Parathyroid adenoma (tissue), 2 donors: ENCODE data around the gene USF1.

Source experiments
- H2AFZ ChIP-seq: fragments of 300-600 bp; sonication (generic); one replicate; pipeline ENCODE4 v1.7.0; 2017; ENCODE audit warnings: antibody characterized with exemption, mild to moderate bottlenecking
- H3K27ac ChIP-seq: fragments of 300-600 bp; sonication (generic); one replicate; pipeline ENCODE4 v1.7.0; 2017
- H3K27me3 ChIP-seq: fragments of 300-600 bp; sonication (generic); one replicate; pipeline ENCODE4 v1.7.0; 2017; ENCODE audit warnings: low read length; ENCODE audit not compliant: control insufficient read depth, insufficient read depth
- H3K36me3 ChIP-seq: fragments of 300-600 bp; sonication (generic); one replicate; pipeline ENCODE4 v1.7.0; 2017; ENCODE audit warnings: low read length; ENCODE audit not compliant: control insufficient read depth, insufficient read depth
- H3K4me1 ChIP-seq: fragments of 300-600 bp; sonication (generic); one replicate; pipeline ENCODE4 v1.7.0; 2017; ENCODE audit warnings: control low read depth
- H3K4me2 ChIP-seq: fragments of 300-600 bp; sonication (generic); one replicate; pipeline ENCODE4 v1.7.0; 2017; ENCODE audit warnings: low read length
- H3K4me3 ChIP-seq: fragments of 300-600 bp; sonication (generic); one replicate; pipeline ENCODE4 v1.7.0; 2017; ENCODE audit warnings: low read depth, low read length
- H3K79me2 ChIP-seq: fragments of 300-600 bp; sonication (generic); one replicate; pipeline ENCODE4 v1.7.0; 2017; ENCODE audit warnings: control low read depth
- H3K9ac ChIP-seq: fragments of 300-600 bp; sonication (generic); one replicate; pipeline ENCODE4 v1.7.0; 2017; ENCODE audit warnings: mild to moderate bottlenecking
- H3K9me3 ChIP-seq: fragments of 300-600 bp; sonication (generic); one replicate; pipeline ENCODE4 v1.7.0; 2017; ENCODE audit warnings: low read length; ENCODE audit not compliant: control insufficient read depth
- TF ChIP-seq, protein P1 (sequence below): fragments of 300-600 bp; sonication (generic); IDR thresholded peaks from one replicate; pipeline ENCODE4 v1.7.0; 2017; ENCODE audit warnings: antibody characterized with exemption, mild to moderate bottlenecking
- donor health status: primary hyperparathyroidism.

Gene USF1

DNA sequence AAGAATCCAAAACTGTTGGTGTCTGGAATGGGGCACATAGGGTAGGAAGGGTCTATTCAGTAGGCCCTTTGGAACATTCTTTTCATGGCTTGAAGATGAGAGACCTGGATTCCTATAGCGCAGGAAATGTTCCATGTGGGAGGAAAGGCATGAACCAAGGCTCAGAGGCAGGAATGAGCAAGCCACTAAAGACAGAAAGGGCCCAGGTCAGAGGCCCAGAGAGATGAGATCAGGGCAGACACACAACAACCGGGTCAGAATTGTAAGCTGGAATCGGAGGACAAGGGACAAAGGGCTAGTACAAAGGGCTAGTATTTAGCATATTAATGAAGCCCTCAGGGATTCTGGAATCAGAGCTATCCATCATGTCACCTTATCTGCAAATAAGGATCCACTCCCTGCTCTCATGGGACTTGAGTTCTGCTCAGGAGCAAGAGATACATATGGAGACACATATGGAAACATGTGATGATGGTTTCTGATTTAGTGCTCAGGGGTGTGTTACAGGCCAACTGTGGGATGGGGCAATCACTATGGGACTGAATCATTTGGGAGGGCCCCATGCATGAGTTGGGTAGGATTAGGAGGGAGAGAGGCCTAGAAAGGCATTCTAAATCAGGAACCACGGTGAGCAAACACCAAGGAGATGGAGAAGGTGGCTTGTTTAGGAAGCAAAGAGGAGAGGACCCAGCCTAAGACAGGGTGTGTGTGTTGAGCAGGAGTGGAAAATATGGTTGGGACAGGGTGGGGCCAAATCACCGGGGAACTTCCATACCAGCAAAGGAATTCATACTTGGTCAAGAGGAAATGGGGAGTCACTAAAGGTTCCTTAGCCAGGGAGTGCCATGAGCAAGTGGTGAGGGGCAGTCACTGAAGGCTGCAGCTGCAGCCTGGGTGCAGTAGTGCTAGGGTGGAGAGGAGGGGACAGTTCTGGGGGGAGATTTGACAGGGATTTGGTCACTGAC lies 34.9 kb upstream of the USF1 start:
- H3K36me3 ChIP-seq, result no peaks in the 10 kb centered on the region
- no peaks in the 10 kb centered on the region for H3K79me2 ChIP-seq
- no peaks in the 10 kb centered on the region for H3K27me3 ChIP-seq
- no peak overlapping the region for H3K27ac ChIP-seq
- H2AFZ ChIP-seq, result no peak overlapping the region
- TF ChIP-seq, protein P1, sequence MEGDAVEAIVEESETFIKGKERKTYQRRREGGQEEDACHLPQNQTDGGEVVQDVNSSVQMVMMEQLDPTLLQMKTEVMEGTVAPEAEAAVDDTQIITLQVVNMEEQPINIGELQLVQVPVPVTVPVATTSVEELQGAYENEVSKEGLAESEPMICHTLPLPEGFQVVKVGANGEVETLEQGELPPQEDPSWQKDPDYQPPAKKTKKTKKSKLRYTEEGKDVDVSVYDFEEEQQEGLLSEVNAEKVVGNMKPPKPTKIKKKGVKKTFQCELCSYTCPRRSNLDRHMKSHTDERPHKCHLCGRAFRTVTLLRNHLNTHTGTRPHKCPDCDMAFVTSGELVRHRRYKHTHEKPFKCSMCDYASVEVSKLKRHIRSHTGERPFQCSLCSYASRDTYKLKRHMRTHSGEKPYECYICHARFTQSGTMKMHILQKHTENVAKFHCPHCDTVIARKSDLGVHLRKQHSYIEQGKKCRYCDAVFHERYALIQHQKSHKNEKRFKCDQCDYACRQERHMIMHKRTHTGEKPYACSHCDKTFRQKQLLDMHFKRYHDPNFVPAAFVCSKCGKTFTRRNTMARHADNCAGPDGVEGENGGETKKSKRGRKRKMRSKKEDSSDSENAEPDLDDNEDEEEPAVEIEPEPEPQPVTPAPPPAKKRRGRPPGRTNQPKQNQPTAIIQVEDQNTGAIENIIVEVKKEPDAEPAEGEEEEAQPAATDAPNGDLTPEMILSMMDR, result no peak
- no peak overlapping the region for H3K4me2 ChIP-seq
- H3K4me3 ChIP-seq, result no peak overlapping the region
- H3K4me1 ChIP-seq, result no peaks in the 10 kb centered on the region
- H3K9ac ChIP-seq, result no peak overlapping the region
- H3K9me3 ChIP-seq, result no peaks in the 10 kb centered on the region

DNA sequence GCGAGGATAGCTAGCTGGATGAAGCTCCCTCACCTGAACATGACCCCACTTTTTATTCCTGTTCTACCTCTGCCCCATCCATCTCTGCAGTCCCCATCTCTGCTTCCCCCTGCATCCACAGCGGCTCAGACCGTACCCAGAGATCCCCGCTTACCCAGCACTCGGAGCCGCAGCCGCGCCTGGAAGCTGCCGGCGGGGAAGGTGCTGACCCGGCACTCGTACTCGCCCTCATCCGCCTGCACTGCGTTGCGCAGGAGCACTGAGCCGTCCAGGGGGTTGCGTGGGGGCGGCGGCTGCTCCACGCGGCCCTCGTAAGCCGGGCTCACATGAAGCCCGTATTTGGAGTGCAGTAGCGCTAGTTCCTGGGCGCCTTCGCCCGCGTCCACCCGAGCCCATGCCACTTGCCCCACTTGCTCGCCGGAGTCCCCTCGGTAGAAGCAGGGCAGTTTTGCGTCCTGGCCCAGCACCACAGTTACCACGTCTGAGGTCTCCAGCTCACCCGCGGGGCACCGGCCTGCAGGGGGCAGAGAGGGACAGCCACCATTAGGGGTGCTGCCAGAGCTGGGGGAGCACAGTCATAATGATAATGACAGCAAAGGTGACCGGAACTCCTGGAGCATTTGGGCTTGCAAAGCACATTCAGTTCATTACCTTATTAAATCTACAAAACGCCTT lies 33.8 kb upstream of the USF1 start:
- H3K36me3 ChIP-seq, result no peaks in the 10 kb centered on the region
- H3K4me3 ChIP-seq, result no peak overlapping the region
- H3K79me2 ChIP-seq, result no peaks in the 10 kb centered on the region
- no peak overlapping the region for H3K4me2 ChIP-seq
- H3K9me3 ChIP-seq, result no peaks in the 10 kb centered on the region
- no peak overlapping the region for H3K9ac ChIP-seq
- H2AFZ ChIP-seq, result no peak overlapping the region
- H3K27ac ChIP-seq, result no peak overlapping the region
- TF ChIP-seq, protein P1, result no peak
- H3K4me1 ChIP-seq, result no peaks in the 10 kb centered on the region
- no peaks in the 10 kb centered on the region for H3K27me3 ChIP-seq

DNA sequence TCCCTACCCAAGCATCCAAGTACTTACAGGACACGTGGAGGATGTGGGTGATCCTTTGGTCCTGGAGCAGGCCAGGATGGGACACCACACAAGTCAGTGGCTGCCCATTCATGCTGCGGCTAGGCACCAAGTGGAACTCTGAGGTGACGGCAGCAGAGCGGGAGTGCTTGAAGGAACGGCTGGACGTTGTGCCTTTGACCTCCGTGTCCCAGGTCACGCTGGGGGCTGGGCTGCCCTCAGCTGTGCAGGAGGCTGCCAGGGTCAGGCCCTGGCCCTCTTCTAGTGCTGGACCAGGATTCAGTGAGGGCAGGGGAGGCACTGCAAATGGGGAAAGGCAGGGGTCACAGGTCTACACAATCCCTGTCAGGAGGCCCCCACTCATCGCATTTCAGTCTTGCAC lies 31.6 kb upstream of the USF1 start:
- Histone ChIP-seq H3K36me3 (no peaks in the 10 kb centered on the region), H3K27me3 (no peaks in the 10 kb centered on the region), H3K4me1 (no peaks in the 10 kb centered on the region), H3K9me3 (no peaks in the 10 kb centered on the region), H2AFZ (no peak overlapping the region), H3K79me2 (no peaks in the 10 kb centered on the region), H3K4me3 (no peak overlapping the region), H3K4me2 (no peak overlapping the region), H3K9ac (no peak overlapping the region), H3K27ac (no peak overlapping the region)
- TF ChIP-seq, protein P1, result no peak

DNA sequence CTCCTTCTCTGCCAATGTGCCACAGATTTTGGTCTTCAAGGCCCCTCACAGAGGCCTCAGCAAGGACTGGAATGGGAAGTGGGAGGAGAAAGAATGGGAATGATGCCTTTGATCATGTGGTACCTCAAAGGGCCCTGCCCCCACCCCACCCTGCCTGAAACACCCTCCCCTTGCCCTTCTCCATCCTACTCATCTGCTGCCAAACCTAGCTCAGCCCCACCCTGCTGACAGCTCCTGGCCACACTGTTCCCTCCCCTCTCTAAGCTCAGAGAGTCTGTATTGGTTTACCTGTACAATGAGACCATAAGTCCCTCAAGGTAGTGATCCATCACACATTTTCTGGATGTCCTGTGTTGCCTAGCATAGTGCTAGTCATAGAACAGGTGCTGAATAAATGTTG lies 30.6 kb upstream of the USF1 start:
- H3K79me2 ChIP-seq, result no peaks in the 10 kb centered on the region
- no peak overlapping the region for H3K27ac ChIP-seq
- H3K4me2 ChIP-seq, result no peak overlapping the region
- no peaks in the 10 kb centered on the region for H3K27me3 ChIP-seq
- no peak overlapping the region for H3K4me3 ChIP-seq
- no peaks in the 10 kb centered on the region for H3K9me3 ChIP-seq
- no peak overlapping the region for H3K9ac ChIP-seq
- H3K36me3 ChIP-seq, result no peaks in the 10 kb centered on the region
- no peaks in the 10 kb centered on the region for H3K4me1 ChIP-seq
- H2AFZ ChIP-seq, result no peak overlapping the region
- TF ChIP-seq, protein P1, result no peak
